ENCODE data around the gene NAGLU.
A peak's percentile ranks its signal among the peaks of the same experiment; 100 is the strongest.
"Not testable (repeated sequence)": the region's sequence is repeated elsewhere in the genome, so short reads cannot be mapped to it uniquely, and the experiment has no call there.

The NAGLU gene

GRCh38 chr17:42545755-42546505 lies 9.9 kb downstream of the NAGLU start:
- DNase-seq (ENCODE audit: low read depth in 2 of 2): not testable (repeated sequence)

- DNase-seq (ENCODE audit: low read depth in 2 of 2): no peak
These were observed 11.0 kb downstream of the NAGLU start for GRCh38 chr17:42547001-42547461.

- no peak for DNase-seq (ENCODE audit: low read depth in 2 of 2)
These were observed 11.6 kb downstream of the NAGLU start for GRCh38 chr17:42547698-42548069.

- peak; percentile 51 to 54 for DNase-seq (ENCODE audit: low read depth in 2 of 2)
These were observed 12.2 kb downstream of the NAGLU start for GRCh38 chr17:42548070-42548837.

- no peak for DNase-seq (ENCODE audit: low read depth in 2 of 2)
These were observed 13.1 kb downstream of the NAGLU start for GRCh38 chr17:42548993-42549755.

GRCh38 chr17:42552736-42553135 lies 16.7 kb downstream of the NAGLU start, which contains the start of gene HSD17B1:
HSD17B1 (plus strand) TSS chr17:42552923; CDS start chr17:42552934, 11 bp downstream.
- not testable (repeated sequence) for DNase-seq (ENCODE audit: low read depth in 2 of 2)

- no peak for DNase-seq (ENCODE audit: low read depth in 2 of 2)
These were observed 17.2 kb downstream of the NAGLU start for GRCh38 chr17:42553161-42553818.

- DNase-seq (ENCODE audit: low read depth in 2 of 2): no peak
These were observed 17.8 kb downstream of the NAGLU start for GRCh38 chr17:42553866-42554249.

- peak; percentile 48 to 49 for DNase-seq (ENCODE audit: low read depth in 2 of 2)
These were observed 18.4 kb downstream of the NAGLU start for GRCh38 chr17:42554250-42555121.

- no peak for DNase-seq (ENCODE audit: low read depth in 2 of 2)
These were observed 19.1 kb downstream of the NAGLU start for GRCh38 chr17:42555122-42555622.

GRCh38 chr17:42555961-42556617 lies 20.0 kb downstream of the NAGLU start:
- DNase-seq (ENCODE audit: low read depth in 2 of 2): not testable (repeated sequence)

GRCh38 chr17:42559075-42559474 lies 23.0 kb downstream of the NAGLU start:
- no peak for DNase-seq (ENCODE audit: low read depth in 2 of 2)

GRCh38 chr17:42560246-42560645 lies 24.2 kb downstream of the NAGLU start:
- DNase-seq (ENCODE audit: low read depth in 2 of 2): no peak

- peak; percentile 82 to 84 for DNase-seq (ENCODE audit: low read depth in 2 of 2)
These were observed 25.9 kb downstream of the NAGLU start, which contains the start of gene COASY for GRCh38 chr17:42561897-42562387. COASY (plus strand) TSS chr17:42562148; CDS start chr17:42562623, 475 bp downstream.

GRCh38 chr17:42562388-42563142 lies 26.5 kb downstream of the NAGLU start:
- no peak for DNase-seq (ENCODE audit: low read depth in 2 of 2)

- DNase-seq (ENCODE audit: low read depth in 2 of 2): no peak
These were observed 27.1 kb downstream of the NAGLU start for GRCh38 chr17:42563143-42563509.

- DNase-seq (ENCODE audit: low read depth in 2 of 2): no peak
These were observed 27.5 kb downstream of the NAGLU start for GRCh38 chr17:42563543-42563942.

- DNase-seq (ENCODE audit: low read depth in 2 of 2): no peak
These were observed 27.9 kb downstream of the NAGLU start for GRCh38 chr17:42563950-42564349.
